GM11168 (cell line): ENCODE measurements around the gene ECHDC1.
"Not testable (repeated sequence)": the region's sequence is repeated elsewhere in the genome, so short reads cannot be mapped to it uniquely, and the experiment has no call there.

Source experiments
- in situ Hi-C: fragments of 300-500 bp; cut with MboI; formaldehyde crosslinking; loops from one replicate; pipeline ENCODE4 v1.12.0; 2022; ENCODE audit warnings: low sequenced_read_pairs; ENCODE audit not compliant: unreplicated experiment

ECHDC1 gene

GRCh38 chr6:127342946-127343808, at the start of gene ECHDC1:
TSS of gene ECHDC1 (minus strand) at chr6:127343609. CDS start at chr6:127331028, 12,581 bp downstream.
- in situ Hi-C loops: no loop called here

GRCh38 chr6:127392301-127392700, 48.9 kb upstream of the ECHDC1 start:
- in situ Hi-C loops: no loop called here

- in situ Hi-C loops: no loop called here
These were observed 47.9 kb upstream of the ECHDC1 start for GRCh38 chr6:127391094-127391953.

- in situ Hi-C loops: no loop called here
These were observed 46.3 kb upstream of the ECHDC1 start for GRCh38 chr6:127389706-127390105.

- in situ Hi-C loops: no loop called here
These were observed 42.4 kb upstream of the ECHDC1 start for GRCh38 chr6:127385668-127386430.

- in situ Hi-C loops: not testable (repeated sequence)
These were observed 41.4 kb upstream of the ECHDC1 start for GRCh38 chr6:127384848-127385247.

GRCh38 chr6:127383988-127384387, 40.6 kb upstream of the ECHDC1 start:
- in situ Hi-C loops: no loop called here

GRCh38 chr6:127382413-127382812, 39.0 kb upstream of the ECHDC1 start:
- in situ Hi-C loops: no loop called here

GRCh38 chr6:127381384-127381783, 38.0 kb upstream of the ECHDC1 start:
- in situ Hi-C loops: no loop called here

GRCh38 chr6:127376685-127377084, 33.3 kb upstream of the ECHDC1 start:
- in situ Hi-C loops: no loop called here

- in situ Hi-C loops: no loop called here
These were observed 23.6 kb upstream of the ECHDC1 start for GRCh38 chr6:127367023-127367375.

GRCh38 chr6:127366282-127367022, 23.0 kb upstream of the ECHDC1 start:
- in situ Hi-C loops: no loop called here

- in situ Hi-C loops: no loop called here
These were observed 22.5 kb upstream of the ECHDC1 start for GRCh38 chr6:127365874-127366273.

GRCh38 chr6:127352524-127352923, 9.1 kb upstream of the ECHDC1 start:
- in situ Hi-C loops: no loop called here

- in situ Hi-C loops: no loop called here
These were observed 6.6 kb upstream of the ECHDC1 start for GRCh38 chr6:127349980-127350379.

GRCh38 chr6:127348028-127348661, 4.7 kb upstream of the ECHDC1 start:
- in situ Hi-C loops: no loop called here

- in situ Hi-C loops: no loop called here
These were observed 3.8 kb upstream of the ECHDC1 start for GRCh38 chr6:127347178-127347577.

- in situ Hi-C loops: no loop called here
These were observed 2.1 kb upstream of the ECHDC1 start for GRCh38 chr6:127345521-127345920.
